HEK293 (cell line): ENCODE data around the gene FANCC.

Source experiments
- CTCF ChIA-PET: fragments of 350-600 bp; formaldehyde crosslinking; extraction: SDS; loops from one replicate; lab custom pipeline; 2021; ENCODE audit warnings: antibody characterized with exemption; lab: Yijun Ruan, JAX
- POLR2A ChIA-PET: fragments of 300-600 bp; formaldehyde crosslinking; extraction: SDS; loops from one replicate; lab custom pipeline; 2020; ENCODE audit warnings: antibody characterized with exemption, inconsistent platforms; lab: Yijun Ruan, JAX
- H3K27ac ChIP-seq: fragments of 200-500 bp; sonication (Bioruptor generic); 2 replicates; pipeline ENCODE4 v1.5.1; 2014; ENCODE audit warnings: low read depth, low read length, control low read depth, inconsistent platforms; ENCODE audit errors: extremely low read depth
- H3K36me3 ChIP-seq, 2 experiments: fragments of 200-500 bp in 1 of 2; sonication (Bioruptor generic) in 1 of 2; 1 replicate in 1 of 2; 2 replicates in 1 of 2; pipeline ENCODE4 v1.5.1; 2014 to 2017; ENCODE audit warnings: inconsistent platforms in 2 of 2, low read length in 2 of 2; ENCODE audit not compliant: control insufficient read depth in 2 of 2, insufficient read depth in 1 of 2
- H3K4me1 ChIP-seq: fragments of 200-500 bp; sonication (Bioruptor generic); 2 replicates; pipeline ENCODE4 v1.5.1; 2014; ENCODE audit warnings: mild to moderate bottlenecking, low read length, inconsistent platforms; ENCODE audit not compliant: control insufficient read depth, insufficient read depth
- H3K4me3 ChIP-seq: 2 replicates; pipeline ENCODE4 v1.5.1; 2011; ENCODE audit warnings: low read depth, mild to moderate bottlenecking, control low read depth, low read length, moderate library complexity
- H3K9me3 ChIP-seq: fragments of 200-500 bp; sonication (Bioruptor generic); 2 replicates; pipeline ENCODE4 v1.5.1; 2014; ENCODE audit warnings: low read depth, low read length, inconsistent platforms; ENCODE audit not compliant: control insufficient read depth, insufficient read depth
- INSM2 ChIP-seq: fragments of 450-650 bp; formaldehyde crosslinking; IDR thresholded peaks from 2 replicates; pipeline ENCODE4 v1.5.1; 2016; ENCODE audit warnings: missing biosample characterization, missing genetic modification characterization
- KLF9 ChIP-seq: fragments of 450-650 bp; formaldehyde crosslinking; IDR thresholded peaks from 2 replicates; pipeline ENCODE4 v1.5.1; 2016; ENCODE audit warnings: missing biosample characterization, missing genetic modification characterization, low read depth
- MYNN ChIP-seq: fragments of 450-650 bp; formaldehyde crosslinking; IDR thresholded peaks from 2 replicates; pipeline ENCODE4 v1.5.1; 2016; ENCODE audit warnings: missing biosample characterization, missing genetic modification characterization, borderline replicate concordance
- SETDB1 ChIP-seq: IDR thresholded peaks from one replicate; pipeline ENCODE4 v1.6.1; 2017; ENCODE audit warnings: mild to moderate bottlenecking, low read length, moderate library complexity, mixed read lengths; ENCODE audit not compliant: insufficient read length
- TRIM28 ChIP-seq: IDR thresholded peaks from 2 replicates; pipeline ENCODE4 v1.6.1; 2011; ENCODE audit warnings: low read length, control low read depth, borderline replicate concordance
- ZBTB49 ChIP-seq: fragments of 450-650 bp; formaldehyde crosslinking; IDR thresholded peaks from 2 replicates; pipeline ENCODE4 v1.5.1; 2016; ENCODE audit warnings: missing biosample characterization, missing genetic modification characterization, low read depth
- ZNF2 ChIP-seq: fragments of 450-650 bp; formaldehyde crosslinking; IDR thresholded peaks from 2 replicates; pipeline ENCODE4 v1.5.1; 2016; ENCODE audit warnings: missing biosample characterization, missing genetic modification characterization
- ZNF488 ChIP-seq: fragments of 450-650 bp; formaldehyde crosslinking; IDR thresholded peaks from 2 replicates; pipeline ENCODE4 v1.5.1; 2016; ENCODE audit warnings: missing biosample characterization, missing genetic modification characterization
- ZNF624 ChIP-seq: fragments of 450-650 bp; formaldehyde crosslinking; IDR thresholded peaks from 2 replicates; pipeline ENCODE4 v1.5.1; 2017; ENCODE audit warnings: missing biosample characterization, missing genetic modification characterization
- ZNF645 ChIP-seq: fragments of 450-650 bp; formaldehyde crosslinking; IDR thresholded peaks from 2 replicates; pipeline ENCODE4; 2016; ENCODE audit warnings: missing biosample characterization, missing genetic modification characterization
- ZNF654 ChIP-seq: fragments of 450-650 bp; formaldehyde crosslinking; IDR thresholded peaks from 2 replicates; pipeline ENCODE4 v1.5.1; 2016; ENCODE audit warnings: low read depth, missing biosample characterization, missing genetic modification characterization
- ZNF704 ChIP-seq: fragments of 450-650 bp; formaldehyde crosslinking; IDR thresholded peaks from 2 replicates; pipeline ENCODE4 v1.5.1; 2016; ENCODE audit warnings: missing biosample characterization, missing genetic modification characterization
- ZNF768 ChIP-seq: fragments of 450-650 bp; formaldehyde crosslinking; IDR thresholded peaks from 2 replicates; pipeline ENCODE4 v1.5.1; 2018; ENCODE audit warnings: missing biosample characterization, mild to moderate bottlenecking, missing genetic modification characterization
- ZSCAN5A ChIP-seq: fragments of 450-650 bp; formaldehyde crosslinking; IDR thresholded peaks from 2 replicates; pipeline ENCODE4 v1.5.1; 2016; ENCODE audit warnings: missing biosample characterization, missing genetic modification characterization

FANCC gene

GRCh38 chr9:95230046-95230445, 87.5 kb downstream of the FANCC start:
- POLR2A ChIA-PET, result no interaction called here
- no peak for TF ChIP-seq ZNF645
- no peak for TF ChIP-seq ZBTB49 (tag by site-specific recombination)
- TF ChIP-seq ZNF488, result no peak
- TF ChIP-seq ZNF2 (tag by site-specific recombination), result no peak
- no peak overlapping the region for H3K4me3 ChIP-seq
- CTCF ChIA-PET, result interaction anchor here (0.6 kb wide), 1 partner anchor 1314 kb away, joined by 3 read pairs; no protein-coding TSS in a partner anchor
- no peaks in the 10 kb centered on the region for H3K4me1 ChIP-seq
- no peak overlapping the region for H3K27ac ChIP-seq
- no peaks in the 10 kb centered on the region for H3K9me3 ChIP-seq
- peaks cover 0 to 4% of the 10 kb centered on the region in 2 experiments; a peak in 1 of 3 replicates for H3K36me3 ChIP-seq

GRCh38 chr9:95229230-95229915, 88.1 kb downstream of the FANCC start:
- ChIA-PET POLR2A (no interaction called here), CTCF (interaction anchor here (0.6 kb wide), 1 partner anchor 18 kb away, joined by 11 read pairs; no protein-coding TSS in a partner anchor)
- no peaks in the 10 kb centered on the region for H3K4me1 ChIP-seq
- no peak overlapping the region for H3K4me3 ChIP-seq
- TF ChIP-seq ZNF654 (tag by site-specific recombination) (no peak), SETDB1 (no peak), MYNN (tag by site-specific recombination) (no peak), ZNF2 (tag by site-specific recombination) (no peak), ZSCAN5A (no peak), ZNF768 (tag by site-specific recombination) (no peak), ZNF704 (no peak), KLF9 (tag by site-specific recombination) (no peak), INSM2 (tag by site-specific recombination) (no peak), TRIM28 (no peak), ZNF624 (no peak)
- H3K36me3 ChIP-seq, result no peaks in the 10 kb centered on the region
- H3K27ac ChIP-seq, result no peak overlapping the region
- H3K9me3 ChIP-seq, result no peaks in the 10 kb centered on the region
